OCI-M2 (cell line): ENCODE results near the gene SEC24A.
"Not testable (repeated sequence)": the region's sequence is repeated elsewhere in the genome, so short reads cannot be mapped to it uniquely, and the experiment has no call there.

Experiments used
- DNase-seq: peaks from one replicate; lab custom pipeline; 2025; ENCODE audit not compliant: unreplicated experiment; lab: John Stamatoyannopoulos, UW

The SEC24A gene

GRCh38 chr5:134648425-134649162, at the start of gene SEC24A:
Gene SEC24A, plus strand, starts transcription at chr5:134648785. Its CDS starts 292 bp downstream, at chr5:134649077.
- DNase-seq, result no peak

GRCh38 chr5:134599820-134600219, 48.8 kb upstream of the SEC24A start:
- DNase-seq, result not testable (repeated sequence)

- no peak for DNase-seq
These were observed 48.0 kb upstream of the SEC24A start for GRCh38 chr5:134600600-134600999.

GRCh38 chr5:134603059-134603458, 45.5 kb upstream of the SEC24A start:
- DNase-seq, result no peak

- DNase-seq, result no peak
These were observed 43.7 kb upstream of the SEC24A start for GRCh38 chr5:134604908-134605307.

GRCh38 chr5:134606726-134607125, 41.9 kb upstream of the SEC24A start:
- DNase-seq, result no peak

GRCh38 chr5:134608555-134608954, 40.0 kb upstream of the SEC24A start:
- no peak for DNase-seq

- DNase-seq, result no peak
These were observed 39.2 kb upstream of the SEC24A start for GRCh38 chr5:134609232-134609851.

GRCh38 chr5:134610725-134611124, 37.9 kb upstream of the SEC24A start:
- DNase-seq, result no peak

GRCh38 chr5:134611515-134611914, 37.1 kb upstream of the SEC24A start:
- no peak for DNase-seq

GRCh38 chr5:134614450-134615085, 34.0 kb upstream of the SEC24A start:
- no peak for DNase-seq

GRCh38 chr5:134620634-134621033, 28.0 kb upstream of the SEC24A start:
- no peak for DNase-seq

GRCh38 chr5:134625559-134625958, 23.0 kb upstream of the SEC24A start:
- DNase-seq, result no peak

GRCh38 chr5:134626369-134627014, 22.1 kb upstream of the SEC24A start:
- no peak for DNase-seq

- DNase-seq, result no peak
These were observed 14.4 kb upstream of the SEC24A start for GRCh38 chr5:134634227-134634626.

- not testable (repeated sequence) for DNase-seq
These were observed 13.2 kb upstream of the SEC24A start for GRCh38 chr5:134635366-134635765.

- DNase-seq, result no peak
These were observed 11.4 kb upstream of the SEC24A start for GRCh38 chr5:134637116-134637721.

- no peak for DNase-seq
These were observed 9.8 kb upstream of the SEC24A start for GRCh38 chr5:134638760-134639201.

- no peak for DNase-seq
These were observed 5.6 kb upstream of the SEC24A start for GRCh38 chr5:134642931-134643530.

- no peak for DNase-seq
These were observed 698 bp upstream of the SEC24A start for GRCh38 chr5:134647750-134648424.
